K562 (cell line): ENCODE data around the gene CCSER1. TPM values are rescaled to one million over a fixed set of nuclear protein-coding genes. Genes with fewer than 3 reads are reported as not detected.

ENCODE experiments used
- ATAC-seq: fragments of 200-7000 bp; cut with Tn5 transposase; 3 replicates; pipeline ENCODE4 v1.9.1; 2020; ENCODE audit warnings: moderate library complexity
- BruUV-seq: library from RNA; stranded (reverse); fragments of 400-500 nt; replicated peaks from 2 replicates; lab custom pipeline; 2021; lab: Mats Ljungman, UMichigan
- CTCF ChIA-PET: fragments of 300-600 bp; formaldehyde crosslinking; extraction: SDS; loops from one replicate; lab custom pipeline; 2021; ENCODE audit warnings: low intra/inter-chr PET ratio; lab: Yijun Ruan, JAX
- POLR2A ChIA-PET: fragments of 300-600, 350-650 bp; sonication (Branson Sonifier 250); formaldehyde crosslinking; extraction: SDS; loops from one replicate; lab custom pipeline; 2021; ENCODE audit warnings: antibody characterized with exemption, inconsistent platforms; lab: Yijun Ruan, JAX
- DNase-seq, 4 experiments: peaks; one replicate each; pipeline versions ENCODE4 v3.0.0 to v3.0.0-alpha.2; 2011 to 2018; ENCODE audit warnings: low spot score in 3 of 4, mixed read lengths in 3 of 4; ENCODE audit errors: extremely low read depth in 1 of 4
- FAIRE-seq: peaks from 2 replicates; lab custom pipeline; 2011; peaks lifted over from hg19 to GRCh38; lab: Jason Lieb, UNC
- H2AFZ ChIP-seq: 2 replicates; pipeline ENCODE4 v1.6.0; 2011; ENCODE audit warnings: low read depth, low read length, control low read depth, inconsistent platforms
- H3K27ac ChIP-seq: fragments of 200-600 bp; 3 replicates; pipeline ENCODE4 v1.8.0; 2011; ENCODE audit warnings: low read depth, mild to moderate bottlenecking, control low read depth, inconsistent platforms, low read length, moderate library complexity, mixed read lengths; ENCODE audit errors: extremely low read depth
- H3K27me3 ChIP-seq, 2 experiments: fragments of 300-600 bp in 1 of 2; 2 replicates in 1 of 2; 3 replicates in 1 of 2; pipeline versions ENCODE4 v1.6.0 to v1.8.0; 2011; ENCODE audit warnings: inconsistent platforms in 2 of 2, low read length in 2 of 2, mild to moderate bottlenecking in 1 of 2, mixed read lengths in 1 of 2, moderate library complexity in 1 of 2; ENCODE audit not compliant: control insufficient read depth in 2 of 2, insufficient read depth in 2 of 2
- H3K36me3 ChIP-seq: fragments of 300-600 bp; 3 replicates; pipeline ENCODE4 v1.8.0; 2011; ENCODE audit warnings: mild to moderate bottlenecking, low read length, inconsistent platforms; ENCODE audit not compliant: control insufficient read depth, insufficient read depth
- H3K4me1 ChIP-seq, 2 experiments: fragments of 200-600 bp in 1 of 2; replicated peaks in 1 of 2; 2 replicates in 1 of 2; 3 replicates in 1 of 2; pipeline versions ENCODE4 v1.5.1 to v1.8.0; 2011; ENCODE audit warnings: inconsistent platforms in 2 of 2, low read length in 2 of 2, mild to moderate bottlenecking in 1 of 2, mixed read lengths in 1 of 2, moderate library complexity in 1 of 2; ENCODE audit not compliant: control insufficient read depth in 2 of 2, insufficient read depth in 2 of 2
- H3K4me2 ChIP-seq: 2 replicates; pipeline ENCODE4 v1.6.1; 2011; ENCODE audit warnings: low read length, control low read depth, inconsistent platforms, mixed read lengths; ENCODE audit not compliant: insufficient read depth
- H3K4me3 ChIP-seq: fragments of 200-600 bp; sonication (generic), shearing (Covaris generic); 2 replicates; pipeline ENCODE4 v1.5.1; 2016; ENCODE audit warnings: control low read depth, inconsistent platforms
- H3K79me2 ChIP-seq: fragments of 200-600 bp; 3 replicates; pipeline ENCODE4 v1.8.0; 2011; ENCODE audit warnings: low read length, inconsistent platforms; ENCODE audit not compliant: control insufficient read depth, insufficient read depth
- H3K9ac ChIP-seq, 2 experiments: 2 replicates each; pipeline versions ENCODE4 v1.6.0 to v1.6.1; 2011; ENCODE audit warnings: low read depth in 2 of 2, low read length in 2 of 2, control low read depth in 1 of 2, inconsistent platforms in 1 of 2, mild to moderate bottlenecking in 1 of 2, mixed read lengths in 1 of 2; ENCODE audit not compliant: insufficient read depth in 1 of 2
- H3K9me1 ChIP-seq: one replicate; pipeline ENCODE4 v1.6.0; 2011; ENCODE audit warnings: inconsistent platforms, mild to moderate bottlenecking, low read length, moderate library complexity; ENCODE audit not compliant: control insufficient read depth, insufficient read depth
- H3K9me3 ChIP-seq: replicated peaks from 2 replicates; pipeline ENCODE4 v1.5.1; 2011; ENCODE audit warnings: low read depth, low read length, inconsistent platforms; ENCODE audit not compliant: control insufficient read depth, insufficient read depth
- H4K20me1 ChIP-seq: replicated peaks from 2 replicates; pipeline ENCODE4 v1.6.1; 2011; ENCODE audit warnings: low read length, inconsistent platforms, mixed read lengths; ENCODE audit not compliant: control insufficient read depth, insufficient read depth
- C11orf30 ChIP-seq: fragments of 450-650 bp; IDR thresholded peaks from 2 replicates; pipeline ENCODE4 v1.6.1; 2016; ENCODE audit warnings: low read depth, mild to moderate bottlenecking
- CXXC5 ChIP-seq: fragments of 250-450 bp; sonication (Bioruptor Pico); IDR thresholded peaks from 2 replicates; pipeline ENCODE4 v1.8.0; 2022; ENCODE audit warnings: inconsistent platforms, mild to moderate bottlenecking, moderate library complexity
- DPF2 ChIP-seq: fragments of 450-650 bp; IDR thresholded peaks from 2 replicates; pipeline ENCODE4 v1.6.1; 2016
- ESRRB ChIP-seq: fragments of 250-450 bp; sonication (Bioruptor Pico); IDR thresholded peaks from 2 replicates; pipeline ENCODE4 v1.5.0; 2020; ENCODE audit warnings: mild to moderate bottlenecking, moderate library complexity, borderline replicate concordance
- ETS2 ChIP-seq: IDR thresholded peaks from 2 replicates; pipeline ENCODE4 v1.6.1; 2016; ENCODE audit warnings: borderline replicate concordance, missing genetic modification characterization, mild to moderate bottlenecking, moderate library complexity, missing compliant biosample characterization; ENCODE audit not compliant: poor library complexity, severe bottlenecking
- ILF3 ChIP-seq: fragments of 450-650 bp; IDR thresholded peaks from 2 replicates; pipeline ENCODE4 v1.6.1; 2018; ENCODE audit warnings: antibody characterized with exemption, mild to moderate bottlenecking, moderate library complexity, borderline replicate concordance
- KLF1 ChIP-seq: fragments of 450-650 bp; IDR thresholded peaks from 2 replicates; pipeline ENCODE4 v1.6.1; 2016; ENCODE audit warnings: missing genetic modification characterization, missing compliant biosample characterization
- MAFF ChIP-seq: IDR thresholded peaks from 2 replicates; pipeline ENCODE4 v1.6.1; 2012; ENCODE audit warnings: low read length, improper control_type of control experiment
- MCM3 ChIP-seq: fragments of 450-650 bp; IDR thresholded peaks from 2 replicates; pipeline ENCODE4 v1.6.1; 2016
- MYNN ChIP-seq, 2 experiments: sonication (generic); formaldehyde crosslinking in 1 of 2; IDR thresholded peaks; 2 replicates each; pipeline versions ENCODE4 v1.5.0 to v1.6.1; 2016 to 2020; ENCODE audit warnings: antibody characterized with exemption in 1 of 2, missing genetic modification reagents in 1 of 2
- NEUROD1 ChIP-seq: fragments of 150-350 bp; IDR thresholded peaks from 2 replicates; pipeline ENCODE4 v1.6.1; 2014; ENCODE audit warnings: borderline replicate concordance, low read length, low read depth; ENCODE audit not compliant: partially characterized antibody
- SAP30 ChIP-seq: fragments of 200-600 bp; sonication (generic); IDR thresholded peaks from 2 replicates; pipeline ENCODE4 v1.6.1; 2012; ENCODE audit warnings: borderline replicate concordance, low read depth, mild to moderate bottlenecking, moderate library complexity, low read length, control low read depth, inconsistent platforms; ENCODE audit not compliant: insufficient read depth, poor library complexity, severe bottlenecking
- SMARCC2 ChIP-seq: fragments of 450-650 bp; IDR thresholded peaks from 2 replicates; pipeline ENCODE4 v1.6.1; 2017; ENCODE audit warnings: antibody characterized with exemption, moderate library complexity, mild to moderate bottlenecking, low read depth
- SMARCE1 ChIP-seq: fragments of 450-650 bp; IDR thresholded peaks from 2 replicates; pipeline ENCODE4 v1.7.1; 2016; ENCODE audit warnings: mild to moderate bottlenecking
- STAG1 ChIP-seq: sonication (generic); formaldehyde crosslinking; IDR thresholded peaks from 2 replicates; pipeline ENCODE4 v1.5.0; 2020; ENCODE audit warnings: missing genetic modification reagents, borderline replicate concordance
- SUPT5H ChIP-seq: fragments of 450-650 bp; IDR thresholded peaks from 2 replicates; pipeline ENCODE4 v1.6.1; 2016
- ZBTB7A ChIP-seq: IDR thresholded peaks from 2 replicates; pipeline ENCODE4 v1.6.1; 2011; ENCODE audit warnings: low read depth, mild to moderate bottlenecking, low read length, moderate library complexity, borderline replicate concordance; ENCODE audit not compliant: control insufficient read depth
- ZNF274 ChIP-seq: IDR thresholded peaks from 2 replicates; pipeline ENCODE4 v1.6.1; 2011; ENCODE audit warnings: low read depth, mild to moderate bottlenecking, low read length, moderate library complexity, borderline replicate concordance
- ZNF431 ChIP-seq: sonication (generic); formaldehyde crosslinking; IDR thresholded peaks from 2 replicates; pipeline ENCODE4 v1.8.0; 2022; ENCODE audit warnings: mild to moderate bottlenecking, missing genetic modification reagents
- WGBS: fragments of 100-300 bp; shearing (Covaris generic); methylation state at CpG from one replicate; pipeline ENCODE4 v1.1.6; 2016; ENCODE audit warnings: low coverage, mixed read lengths; ENCODE audit not compliant: insufficient coverage; ENCODE audit errors: missing lambda C conversion rate; 5-methylcytosine and 5-hydroxymethylcytosine counted together
- in situ Hi-C: fragments of 300-500 bp; cut with MboI; formaldehyde crosslinking; loops from 4 replicates; pipeline ENCODE4 v1.15.0; 2018; ENCODE audit warnings: inconsistent platforms, mixed read lengths
- intact Hi-C: fragments of 100-400 bp; cut with micrococcal nuclease; formaldehyde crosslinking; loops from 2 replicates; pipeline ENCODE4 v1.14.2; 2022
- polyA plus RNA-seq, 8 experiments: library from polyadenylated mRNA; depleted of rRNA in 4 of 8; stranded (reverse) in 5 of 8; unstranded in 3 of 8; fragments of >200 nt; fragmentation: Nextera tagmentation in 2 of 8; fragmentation: Illumina TruSeq in 1 of 8; extraction: Ambion mirVana in 2 of 8; extraction: Trizol in 1 of 8; gene quantifications; 2 replicates each; pipeline versions ENCODE4 v1.2.1 to v1.2.3, GENCODE V29; 2011 to 2014; ENCODE audit warnings: inconsistent platforms in 1 of 8, missing spikeins in 1 of 8
- total RNA-seq, 7 experiments: library from RNA; depleted of rRNA in 6 of 7; stranded (reverse); fragments of >200 nt in 6 of 7; fragmentation: Illumina TruSeq in 2 of 7; extraction: Trizol in 2 of 7; gene quantifications; 2 replicates each; pipeline versions ENCODE4 v1.2.1 to v1.2.3, GENCODE V29; 2011 to 2021; ENCODE audit warnings: low replicate concordance in 1 of 7
- TF ChIP-seq, protein P1 (sequence below): fragments of 200-800 bp; sonication (Bioruptor generic); IDR thresholded peaks from 2 replicates; pipeline ENCODE4 v1.6.1; 2017; ENCODE audit warnings: missing genetic modification characterization, missing compliant biosample characterization

Gene CCSER1
- total and polyA plus RNA-seq, 9 of the 15 experiments (the other 6 are each of a cell fraction or from before 2014, with no cell fraction given): not detected

DNA sequence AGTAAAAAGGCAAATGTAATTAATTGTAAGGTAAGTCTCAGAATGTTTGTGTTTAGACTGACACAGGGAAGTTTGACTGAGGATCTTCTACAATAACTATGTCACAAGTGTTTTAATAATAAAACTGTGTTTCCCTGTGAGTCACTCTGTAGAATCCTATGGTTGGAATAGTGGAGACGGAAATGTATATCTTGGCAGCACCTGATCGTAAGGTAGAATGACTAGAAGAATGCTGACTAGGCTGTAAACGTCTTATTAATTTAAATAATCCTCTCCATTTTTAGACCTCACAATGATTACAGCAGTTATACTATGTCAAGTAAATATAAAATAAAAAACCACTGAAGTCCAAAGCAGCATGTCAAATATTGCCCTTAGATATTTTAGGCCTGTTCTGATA lies 266.0 kb downstream of the CCSER1 start (continued):
- TF ChIP-seq NEUROD1 (no peak), SMARCC2 (no peak), STAG1 (no peak), CXXC5 (no peak), MAFF (peak; percentile 11; the same call in 1 of the 2 replicates), ESRRB (CRISPR knock-in tag) (no peak), C11orf30 (peak; percentile 10; the same call in 1 of the 2 replicates), MCM3 (no peak), SAP30 (no peak), DPF2 (no peak), ZNF274 (no peak)

DNA sequence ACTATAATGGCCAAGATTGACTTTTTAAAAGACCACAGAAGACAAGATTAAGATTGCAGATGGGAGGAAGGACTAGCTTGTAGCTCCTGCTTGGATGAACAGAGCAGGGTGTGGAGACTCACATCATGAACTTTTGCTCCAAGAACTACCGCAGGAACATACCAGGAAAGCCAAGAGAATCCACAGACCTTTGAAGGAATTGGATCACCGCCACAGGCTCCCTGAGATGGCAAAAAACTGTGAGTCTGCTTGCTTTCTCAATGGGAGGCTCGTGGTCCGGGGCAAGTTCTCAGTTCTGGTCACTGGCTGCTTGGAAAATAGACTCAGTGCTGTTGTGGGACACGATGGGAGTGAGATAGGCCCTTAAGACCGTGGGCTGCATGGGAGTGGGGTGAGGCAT lies 276.6 kb downstream of the CCSER1 start:
- in situ Hi-C loops: no loop called here
- FAIRE-seq (no peak), DNase-seq (no peak), ATAC-seq (no peak)
- no peak overlapping the region for H3K4me2 ChIP-seq
- H3K9me1 ChIP-seq: no peaks in the 10 kb centered on the region
- no peaks in the 10 kb centered on the region for H3K27me3 ChIP-seq
- POLR2A ChIA-PET: no interaction called here
- H3K4me1 ChIP-seq: no peaks in the 10 kb centered on the region
- H4K20me1 ChIP-seq: no peaks in the 10 kb centered on the region
- H3K27ac ChIP-seq: no peak overlapping the region
- BruUV-seq: no TSS peak
- H3K79me2 ChIP-seq: no peaks in the 10 kb centered on the region
- no peaks in the 10 kb centered on the region for H3K36me3 ChIP-seq
- no peak overlapping the region for H2AFZ ChIP-seq
- TF ChIP-seq, protein P1, sequence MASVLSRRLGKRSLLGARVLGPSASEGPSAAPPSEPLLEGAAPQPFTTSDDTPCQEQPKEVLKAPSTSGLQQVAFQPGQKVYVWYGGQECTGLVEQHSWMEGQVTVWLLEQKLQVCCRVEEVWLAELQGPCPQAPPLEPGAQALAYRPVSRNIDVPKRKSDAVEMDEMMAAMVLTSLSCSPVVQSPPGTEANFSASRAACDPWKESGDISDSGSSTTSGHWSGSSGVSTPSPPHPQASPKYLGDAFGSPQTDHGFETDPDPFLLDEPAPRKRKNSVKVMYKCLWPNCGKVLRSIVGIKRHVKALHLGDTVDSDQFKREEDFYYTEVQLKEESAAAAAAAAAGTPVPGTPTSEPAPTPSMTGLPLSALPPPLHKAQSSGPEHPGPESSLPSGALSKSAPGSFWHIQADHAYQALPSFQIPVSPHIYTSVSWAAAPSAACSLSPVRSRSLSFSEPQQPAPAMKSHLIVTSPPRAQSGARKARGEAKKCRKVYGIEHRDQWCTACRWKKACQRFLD (CRISPR knock-in tag): no peak
- TF ChIP-seq ZNF431 (CRISPR knock-in tag): no peak
- no peak for TF ChIP-seq MYNN (IDR thresholded peaks at IDR 0.05)
- TF ChIP-seq MYNN (CRISPR knock-in tag; IDR thresholded peaks at IDR 0.05): no peak
- no peak for TF ChIP-seq SUPT5H
- TF ChIP-seq KLF1 (tag): no peak
- TF ChIP-seq ZBTB7A: no peak
- TF ChIP-seq ETS2 (tag): no peak
- no peak for TF ChIP-seq SMARCE1
- TF ChIP-seq ILF3: no peak
- no peak overlapping the region for H3K4me3 ChIP-seq
- CTCF ChIA-PET: no interaction called here
- no peaks in the 10 kb centered on the region for H3K9me3 ChIP-seq
- intact Hi-C loops: no loop called here
- 0% methylated on average over 6 of the region's 6 CpGs for WGBS
- H3K9ac ChIP-seq: no peak overlapping the region
